HepG2 (cell line): Measurements from ENCODE around the gene NUAK1. TPM values are rescaled to one million over a fixed set of nuclear protein-coding genes. Genes with fewer than 3 reads are reported as not detected.

Experiments
- AHDC1 ChIP-seq: sonication (generic); formaldehyde crosslinking; IDR thresholded peaks from 2 replicates; pipeline ENCODE4 v1.5.1; 2020; ENCODE audit warnings: mild to moderate bottlenecking, missing genetic modification reagents, borderline replicate concordance
- FOSL2 ChIP-seq: sonication (generic); formaldehyde crosslinking; IDR thresholded peaks from 2 replicates; pipeline ENCODE4 v1.4.0; 2020; ENCODE audit warnings: missing genetic modification reagents
- HNF1A ChIP-seq, 2 experiments: sonication (generic) in 1 of 2; formaldehyde crosslinking in 1 of 2; IDR thresholded peaks; 2 replicates each; pipeline versions ENCODE4 v1.4.0 to v1.6.1; 2016 to 2020; ENCODE audit warnings: borderline replicate concordance in 1 of 2, low read depth in 1 of 2, mild to moderate bottlenecking in 1 of 2, missing genetic modification reagents in 1 of 2
- PATZ1 ChIP-seq: sonication (generic); formaldehyde crosslinking; IDR thresholded peaks from 2 replicates; pipeline ENCODE4 v1.4.0; 2020; ENCODE audit warnings: missing genetic modification reagents
- SOX13 ChIP-seq, 3 experiments: fragments of 450-650 bp in 1 of 3; sonication (generic) in 1 of 3; formaldehyde crosslinking in 1 of 3; IDR thresholded peaks in 2 of 3; conservative IDR thresholded peaks in 1 of 3; 2 replicates each; pipeline versions ENCODE4 v1.5.0 to v1.6.1; 2016 to 2020; ENCODE audit warnings: antibody characterized with exemption in 1 of 3, mild to moderate bottlenecking in 1 of 3, missing compliant biosample characterization in 1 of 3, missing genetic modification reagents in 1 of 3, moderate library complexity in 1 of 3
- SOX5 ChIP-seq: IDR thresholded peaks from 2 replicates; pipeline ENCODE4 v1.6.1; 2016; ENCODE audit warnings: borderline replicate concordance
- TBX2 ChIP-seq: sonication (generic); formaldehyde crosslinking; IDR thresholded peaks from 2 replicates; pipeline ENCODE4 v1.5.0; 2020; ENCODE audit warnings: missing genetic modification reagents, mild to moderate bottlenecking, borderline replicate concordance
- ZBTB7A ChIP-seq: sonication (generic); formaldehyde crosslinking; IDR thresholded peaks from 2 replicates; pipeline ENCODE4 v1.8.0; 2022; ENCODE audit warnings: mild to moderate bottlenecking, missing genetic modification reagents
- ZFP36L1 ChIP-seq: sonication (generic); formaldehyde crosslinking; IDR thresholded peaks from 2 replicates; pipeline ENCODE4 v1.8.0; 2022; ENCODE audit warnings: mild to moderate bottlenecking, missing genetic modification reagents, moderate library complexity
- ZNF281 ChIP-seq: sonication (generic); formaldehyde crosslinking; IDR thresholded peaks from 2 replicates; pipeline ENCODE4 v1.4.0; 2020; ENCODE audit warnings: missing genetic modification reagents, borderline replicate concordance
- polyA plus RNA-seq, 8 experiments: library from polyadenylated mRNA; depleted of rRNA in 3 of 8; stranded (reverse) in 7 of 8; unstranded in 1 of 8; fragments of >200 nt; fragmentation: Illumina TruSeq in 4 of 8; extraction: Trizol in 4 of 8; gene quantifications; 2 replicates each; pipeline versions ENCODE4 v1.2.1 to v1.2.3, GENCODE V29; 2011 to 2016; ENCODE audit warnings: low read depth in 4 of 8, missing spikeins in 1 of 8, mixed read lengths in 1 of 8; ENCODE audit not compliant: insufficient read depth in 1 of 8
- total RNA-seq, 5 experiments: library from RNA; depleted of rRNA; stranded (reverse); fragments of >200 nt; fragmentation: Illumina TruSeq; extraction: Trizol; gene quantifications; 2 replicates each; pipeline ENCODE4 v1.2.3, GENCODE V29; 2016; ENCODE audit warnings: low read depth in 1 of 5
- TF ChIP-seq, protein P1 (sequence below): sonication (generic); formaldehyde crosslinking; IDR thresholded peaks from 2 replicates; pipeline ENCODE4 v1.4.0; 2020; ENCODE audit warnings: missing genetic modification reagents; ENCODE audit errors: not compliant biosample characterization

NUAK1 gene
- total and polyA plus RNA-seq, 2 of the 13 experiments (the other 11 are each of a cell fraction or from before 2014, with no cell fraction given): 1.7 to 1.9 TPM

DNA sequence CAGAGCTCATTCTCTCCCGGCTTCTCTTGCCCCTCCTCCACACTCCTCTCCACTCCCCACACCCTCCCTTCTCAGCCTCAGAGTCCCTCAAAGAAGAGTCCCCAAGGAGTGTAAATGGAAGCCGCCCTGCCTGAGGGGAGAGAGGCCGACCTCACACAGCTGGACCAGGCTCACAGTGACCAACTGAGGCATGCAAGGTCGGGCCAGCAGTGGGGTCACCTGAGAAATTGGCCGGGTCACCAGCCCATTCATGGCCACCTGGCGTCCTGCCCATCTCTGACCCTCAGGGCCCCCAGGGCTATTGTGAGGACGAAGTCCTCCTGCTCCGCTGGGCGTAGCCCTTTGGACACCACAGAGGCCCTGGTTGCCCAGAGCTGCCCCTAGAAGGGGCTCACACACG is 49.5 kb upstream of the NUAK1 start (continued):
- TF ChIP-seq, protein P1, sequence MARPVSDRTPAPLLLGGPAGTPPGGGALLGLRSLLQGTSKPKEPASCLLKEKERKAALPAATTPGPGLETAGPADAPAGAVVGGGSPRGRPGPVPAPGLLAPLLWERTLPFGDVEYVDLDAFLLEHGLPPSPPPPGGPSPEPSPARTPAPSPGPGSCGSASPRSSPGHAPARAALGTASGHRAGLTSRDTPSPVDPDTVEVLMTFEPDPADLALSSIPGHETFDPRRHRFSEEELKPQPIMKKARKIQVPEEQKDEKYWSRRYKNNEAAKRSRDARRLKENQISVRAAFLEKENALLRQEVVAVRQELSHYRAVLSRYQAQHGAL (CRISPR knock-in tag): no peak
- peak; percentile 65; the same call in 1 of the 2 replicates for TF ChIP-seq PATZ1 (CRISPR knock-in tag)
- TF ChIP-seq HNF1A (IDR thresholded peaks at IDR 0.05; ENCODE audit: low read depth): no peak
- peak; percentile 25; the same call in 1 of the 2 replicates for TF ChIP-seq HNF1A (CRISPR knock-in tag; IDR thresholded peaks at IDR 0.05; ENCODE audit: borderline replicate concordance)
- TF ChIP-seq ZNF281 (CRISPR knock-in tag): peak; percentile 11; the same call in 1 of the 2 replicates
- no peak for TF ChIP-seq AHDC1 (CRISPR knock-in tag)
- 0 out of 2 replicates have a peak, but pooled peaks have one; percentile 31 for TF ChIP-seq TBX2 (CRISPR knock-in tag)
- TF ChIP-seq ZBTB7A: 0 out of 2 replicates have a peak, but pooled peaks have one; percentile 10
- no peak for TF ChIP-seq SOX13 (IDR thresholded peaks at IDR 0.05)
- TF ChIP-seq SOX13 (CRISPR knock-in tag; conservative IDR thresholded peaks at IDR 0.05 in 1 of 2, IDR thresholded peaks at IDR 0.05 in 1 of 2): peak in 1 of 2 experiments; percentile 69; a peak in 2 of 4 replicates
- peak; percentile 37; the same call in 1 of the 2 replicates for TF ChIP-seq SOX5
- TF ChIP-seq ZFP36L1 (CRISPR knock-in tag): no peak
- no peak for TF ChIP-seq FOSL2 (CRISPR knock-in tag)
